GM21576 (cell line): ENCODE results near the gene MRPS27.
A peak's percentile ranks its signal among the peaks of the same experiment; 100 is the strongest.

ENCODE experiments used
- ATAC-seq: cut with Tn5 transposase; IDR thresholded peaks from one replicate; pipeline ENCODE4 v1.9.1; 2021; ENCODE audit warnings: mild to moderate bottlenecking, moderate library complexity; ENCODE audit not compliant: unreplicated experiment

Gene MRPS27

DNA sequence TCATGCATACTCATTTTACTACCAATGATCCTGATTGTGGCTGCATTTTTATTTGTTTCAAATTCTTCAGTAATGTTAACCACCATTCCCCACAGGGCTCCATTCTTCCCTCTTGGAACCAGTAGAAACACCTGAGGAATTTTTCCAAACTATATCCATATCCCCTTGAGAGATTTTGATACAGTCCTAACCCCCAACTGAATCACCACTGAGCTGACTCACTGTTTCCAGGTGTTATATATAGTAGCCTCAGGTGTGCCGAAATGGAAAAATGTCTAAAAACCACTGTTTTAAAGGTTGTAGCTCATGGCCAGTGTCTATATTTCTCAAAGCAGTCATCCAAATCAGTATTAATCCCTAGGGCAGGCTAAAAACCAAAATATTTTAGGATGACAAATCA lies 85.2 kb downstream of the MRPS27 start:
- no peak for ATAC-seq

DNA sequence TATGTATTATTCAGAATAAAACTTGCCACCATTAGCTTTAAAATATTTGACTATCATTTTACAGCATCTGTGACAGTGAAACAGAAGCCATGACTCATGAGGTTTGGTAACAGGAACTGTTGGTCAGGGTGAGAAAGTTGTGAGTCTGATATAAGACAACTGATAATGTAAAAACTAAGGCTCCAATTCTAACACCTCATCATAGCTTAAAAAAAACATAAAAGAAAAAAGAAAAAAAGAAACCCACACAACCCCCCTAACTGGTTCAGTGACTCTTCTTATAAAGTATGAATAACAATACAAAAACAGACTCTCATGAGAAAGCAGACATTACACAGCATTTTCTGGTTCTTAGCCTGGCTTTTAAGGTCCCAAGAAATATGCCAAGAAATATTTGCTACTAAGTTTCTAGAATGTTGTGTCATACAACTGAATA lies 85.8 kb downstream of the MRPS27 start:
- ATAC-seq: peak; percentile 83

DNA sequence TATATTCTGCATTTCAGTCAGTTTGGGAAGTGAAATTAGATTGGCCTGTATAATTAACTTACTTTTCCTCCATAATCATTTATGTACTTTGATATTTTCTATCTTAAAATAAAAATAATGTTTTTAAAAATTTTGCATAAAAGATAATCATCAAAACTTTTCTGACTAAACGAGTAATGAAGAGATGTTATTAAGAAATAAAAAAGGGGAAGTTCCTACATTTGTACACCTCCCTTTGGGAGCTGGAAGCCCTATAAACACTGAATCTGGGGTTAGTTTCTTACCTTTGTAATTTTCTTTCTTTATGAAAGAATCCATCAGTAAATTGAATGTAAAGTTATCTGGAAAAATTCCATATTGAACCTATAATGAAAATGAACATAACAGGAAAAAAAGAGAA lies 86.2 kb downstream of the MRPS27 start:
- no peak for ATAC-seq

DNA sequence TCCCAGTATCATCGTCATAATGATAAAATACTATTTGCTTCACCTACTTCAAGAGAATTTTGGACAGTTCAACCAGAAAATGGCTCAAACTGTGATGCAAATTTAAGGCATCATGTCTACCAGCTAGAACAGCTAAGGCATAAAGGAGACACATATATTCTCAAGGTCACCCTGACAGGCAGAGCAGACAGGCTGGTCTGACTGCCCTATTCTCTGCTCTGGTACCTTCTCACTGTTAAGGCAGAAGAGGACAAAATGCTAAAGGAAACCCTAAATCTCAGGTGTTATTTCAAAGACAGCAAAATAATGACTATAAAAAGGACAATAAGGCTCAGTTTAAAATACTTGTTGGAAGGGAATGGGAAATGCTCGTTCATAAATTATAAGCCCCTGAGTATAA lies 87.2 kb downstream of the MRPS27 start:
- no peak for ATAC-seq

DNA sequence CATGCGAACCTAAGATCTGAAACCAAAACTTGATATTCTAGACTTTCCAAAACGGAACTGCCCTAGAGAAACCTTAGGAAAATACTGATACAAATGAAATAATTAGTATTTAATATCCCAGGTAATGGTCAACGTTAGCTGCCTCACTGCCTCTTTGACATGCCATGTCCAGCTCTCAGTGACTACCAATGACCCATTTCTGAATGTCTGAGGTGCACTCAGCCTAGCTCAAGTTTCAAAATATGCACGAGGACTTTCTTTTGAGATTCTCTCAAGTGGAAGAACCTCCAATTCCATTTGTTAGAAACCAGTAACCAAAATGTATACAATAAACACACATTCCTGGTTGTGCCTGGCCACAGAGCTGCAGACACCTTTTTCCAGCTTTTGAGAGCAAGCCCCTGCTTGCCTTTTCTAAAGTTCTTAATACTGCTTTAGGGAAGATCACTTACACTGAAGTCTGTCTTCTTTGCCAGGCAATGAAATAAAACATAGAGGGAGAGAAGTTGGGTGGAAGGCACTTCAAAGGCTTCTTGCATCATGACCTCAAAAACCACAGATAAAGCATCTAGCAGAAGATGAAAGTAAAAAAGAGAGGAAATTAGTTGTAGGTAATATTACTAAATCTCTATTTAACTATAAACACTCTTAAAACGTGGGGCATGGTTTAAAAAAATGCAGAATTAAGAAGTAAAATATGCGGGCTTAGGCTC lies 87.9 kb downstream of the MRPS27 start:
- ATAC-seq: no peak

DNA sequence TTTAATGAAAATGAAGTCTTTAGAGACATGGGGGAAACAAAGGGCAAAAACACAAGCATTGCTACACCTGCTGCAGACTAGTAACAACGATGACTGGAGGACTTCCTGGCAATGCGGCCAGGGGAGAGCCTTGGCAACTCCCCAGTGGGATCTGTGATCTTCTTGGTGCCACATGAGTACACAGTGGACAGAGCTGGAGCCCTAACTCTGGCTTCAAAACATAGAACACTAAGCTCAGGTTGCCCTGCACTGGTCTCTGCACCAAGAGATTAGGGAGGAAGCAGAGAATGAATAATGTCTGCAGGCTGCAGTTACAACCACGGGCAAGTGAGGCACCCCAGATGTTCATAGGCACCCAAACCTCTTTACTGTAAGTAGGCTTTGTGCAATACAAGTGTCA lies 91.1 kb downstream of the MRPS27 start:
- ATAC-seq: no peak

DNA sequence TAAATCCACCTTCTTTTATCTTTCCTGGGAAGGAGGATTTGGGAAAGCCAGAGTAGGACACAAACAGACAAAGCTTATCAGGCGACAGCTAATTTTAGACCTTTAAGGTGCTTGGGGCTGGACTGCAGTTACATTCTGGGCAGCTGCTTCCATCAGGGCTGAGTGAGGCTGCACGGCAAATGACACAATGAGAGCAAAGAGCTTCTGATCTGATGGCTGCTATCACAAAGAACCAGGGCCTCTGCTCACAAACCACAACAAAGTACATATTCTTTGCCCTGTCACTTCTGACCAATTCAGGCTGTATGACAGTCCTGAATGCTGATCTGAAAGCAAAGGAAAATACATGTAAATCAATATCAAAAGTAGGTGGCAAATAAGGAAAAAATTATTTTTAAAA lies 93.1 kb downstream of the MRPS27 start:
- ATAC-seq: no peak

DNA sequence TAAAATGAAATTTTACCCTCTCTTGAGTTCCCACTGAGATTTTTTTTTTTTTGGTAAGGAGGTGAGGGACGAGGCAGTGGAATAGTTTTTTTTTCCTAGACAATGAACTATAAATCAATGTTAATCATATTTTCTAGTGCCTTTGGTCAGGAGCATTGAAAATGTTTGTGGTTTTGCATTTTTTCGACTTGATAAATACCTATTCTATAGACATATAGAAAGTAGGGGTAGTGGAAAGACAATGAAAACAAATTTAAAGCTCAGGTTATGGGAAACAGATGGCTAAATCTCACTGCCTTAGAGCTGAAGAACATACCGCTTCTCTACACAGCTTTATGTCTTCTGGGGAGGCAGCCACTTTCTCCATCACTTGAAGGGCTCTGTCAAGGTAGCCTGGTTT lies 94.3 kb downstream of the MRPS27 start:
- ATAC-seq: no peak

DNA sequence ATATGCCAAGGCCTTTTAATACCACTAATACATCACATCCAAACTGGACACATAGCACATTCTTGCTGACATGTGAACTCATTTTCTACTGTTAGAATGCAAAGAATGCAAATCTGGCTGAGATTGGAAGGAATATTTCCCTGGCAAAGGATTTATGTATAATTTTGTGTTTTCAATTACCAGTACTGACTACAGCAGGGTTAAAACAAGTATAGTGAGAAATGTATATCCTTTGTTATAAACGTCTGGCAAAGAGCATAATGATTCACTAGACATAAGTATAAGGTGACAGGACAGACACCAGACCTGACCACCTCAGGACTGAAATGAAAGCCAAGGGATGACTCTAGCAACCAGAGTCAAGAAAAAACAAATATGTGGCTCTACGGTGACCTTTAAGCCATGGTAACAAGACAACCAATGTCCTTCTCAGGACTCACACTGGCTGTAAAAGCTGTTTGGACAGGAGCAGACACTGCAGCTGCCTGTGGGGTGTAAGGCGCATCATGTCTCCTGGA lies 95.0 kb downstream of the MRPS27 start:
- no peak for ATAC-seq

DNA sequence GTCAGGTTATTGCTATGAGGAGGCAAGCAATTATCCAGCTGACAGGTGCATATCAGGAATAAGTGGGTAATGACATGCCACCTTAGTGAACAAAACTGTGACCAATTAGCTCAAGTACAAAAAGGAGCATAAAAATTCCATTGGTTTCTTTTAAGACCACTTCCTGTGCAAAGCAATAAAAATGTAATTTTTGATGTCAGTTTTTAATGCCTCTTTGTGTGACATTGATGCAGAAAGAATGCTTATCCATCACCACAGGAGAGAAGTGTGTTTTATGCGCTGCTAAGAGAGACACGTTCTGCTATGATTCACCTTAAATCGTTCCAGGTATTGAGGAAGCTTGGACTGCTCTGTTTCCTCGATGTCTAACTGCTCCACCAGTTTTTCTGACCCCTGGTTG lies 96.7 kb downstream of the MRPS27 start:
- no peak for ATAC-seq

DNA sequence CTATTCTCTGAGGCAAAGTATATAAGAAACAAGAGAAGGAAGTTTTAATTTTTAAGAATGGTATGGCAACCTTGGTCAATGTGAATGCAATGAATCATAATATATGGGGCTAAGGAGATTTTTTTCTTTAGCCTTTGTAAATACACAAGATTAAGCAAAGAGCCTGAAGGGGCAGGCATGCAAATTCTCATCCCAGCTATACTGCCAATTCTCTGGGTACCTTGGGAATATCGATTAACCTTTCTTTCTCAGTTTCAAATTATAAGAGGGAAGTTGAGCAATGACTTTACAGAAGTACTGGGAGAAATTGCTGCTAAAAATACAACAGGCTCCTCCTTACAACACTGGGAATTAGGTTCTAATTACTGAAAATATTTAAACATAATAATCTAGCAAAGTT lies 97.5 kb downstream of the MRPS27 start:
- no peak for ATAC-seq

DNA sequence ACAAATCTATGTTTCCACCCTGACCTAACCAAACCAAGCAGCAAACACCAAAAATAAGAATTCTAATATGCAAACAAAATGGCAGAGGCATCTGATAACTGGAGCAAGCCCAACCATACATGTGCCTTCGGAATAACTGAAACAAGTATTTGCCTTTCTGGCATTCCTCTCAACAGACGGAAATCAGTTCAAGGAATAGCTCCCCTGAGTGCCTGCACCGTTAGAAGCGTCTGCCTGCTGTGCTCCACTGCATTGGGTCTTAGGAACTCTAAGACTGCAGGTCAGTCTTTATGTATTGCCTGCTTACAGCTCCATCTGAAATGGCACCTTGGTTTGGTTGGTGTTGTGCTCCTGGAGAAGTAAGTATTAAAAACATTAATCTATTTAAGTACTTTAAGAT lies 98.5 kb downstream of the MRPS27 start:
- ATAC-seq: no peak

DNA sequence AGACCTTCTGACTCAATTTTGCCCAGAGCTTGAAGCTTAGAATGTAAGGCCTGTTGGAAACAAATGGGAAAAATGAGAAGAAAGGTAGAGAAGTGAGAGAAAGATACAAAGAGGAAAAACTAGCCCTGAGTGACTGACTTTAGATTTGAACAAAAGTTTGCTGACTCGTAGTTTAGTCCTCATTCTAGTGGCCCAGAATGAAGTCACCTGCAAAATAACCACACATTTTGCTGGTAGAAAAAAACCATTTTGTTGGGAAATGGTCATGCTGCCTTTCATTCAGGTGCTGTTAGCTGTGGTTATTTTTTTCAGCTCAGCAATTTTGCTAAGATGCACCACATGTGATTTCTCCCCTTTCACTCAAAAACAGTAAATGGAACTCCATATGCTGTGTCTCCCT lies 98.9 kb downstream of the MRPS27 start:
- no peak for ATAC-seq

DNA sequence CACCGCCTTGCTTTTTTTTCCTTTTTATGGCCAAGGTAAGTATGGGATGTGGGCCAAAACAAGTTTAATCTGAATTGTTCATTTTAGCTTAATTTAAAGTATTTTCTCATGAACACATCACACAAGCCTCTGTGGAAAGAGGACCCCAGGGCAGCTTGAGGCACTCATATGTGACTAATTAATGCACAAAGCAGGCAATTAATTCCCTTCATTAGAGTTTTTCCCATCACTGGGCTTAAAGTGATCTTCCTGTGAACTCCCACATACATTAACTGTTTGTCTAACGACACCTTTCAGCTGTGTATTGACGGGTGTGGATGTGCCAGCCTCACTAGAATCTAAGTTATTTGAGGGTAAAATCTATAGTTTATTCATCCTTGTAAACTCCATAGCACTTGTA lies 103.3 kb downstream of the MRPS27 start:
- no peak for ATAC-seq

DNA sequence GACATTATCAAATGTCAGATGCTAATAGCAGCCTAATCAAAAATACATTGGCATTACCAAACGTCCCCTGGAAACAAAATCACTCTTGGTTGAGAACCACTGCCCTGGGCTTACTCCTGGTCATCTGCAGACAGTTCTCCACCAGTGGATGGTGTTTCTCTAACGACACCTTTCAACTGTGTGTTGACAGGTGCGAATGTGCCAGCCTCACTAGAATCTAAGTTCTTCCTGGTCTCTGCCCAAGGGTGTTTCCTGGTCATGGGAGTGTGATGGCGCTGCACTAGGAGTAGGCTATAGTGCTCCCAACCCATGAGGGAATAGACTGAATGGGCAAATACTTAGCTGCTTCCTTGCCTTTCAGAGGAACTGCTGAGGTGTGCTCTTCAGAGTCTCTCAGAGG lies 105.9 kb downstream of the MRPS27 start:
- no peak for ATAC-seq

DNA sequence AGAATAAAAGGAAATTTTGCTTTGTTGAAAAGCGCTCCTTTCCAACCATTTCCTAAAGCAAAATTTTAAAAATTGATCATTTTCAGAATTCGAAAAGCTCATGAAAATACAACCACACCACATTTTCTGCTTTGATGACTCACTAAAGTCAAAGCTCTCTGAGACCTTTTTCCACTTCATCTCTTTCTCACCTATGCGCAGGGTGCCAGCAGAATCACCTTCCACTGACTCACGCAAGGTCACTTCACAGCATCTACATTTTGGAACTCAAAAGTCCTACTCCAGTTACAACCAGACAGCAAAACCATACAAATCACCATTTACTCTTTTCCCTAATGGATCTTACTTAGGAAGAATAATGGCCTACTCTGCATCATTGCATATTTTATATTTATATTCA lies 106.6 kb downstream of the MRPS27 start:
- ATAC-seq: no peak

DNA sequence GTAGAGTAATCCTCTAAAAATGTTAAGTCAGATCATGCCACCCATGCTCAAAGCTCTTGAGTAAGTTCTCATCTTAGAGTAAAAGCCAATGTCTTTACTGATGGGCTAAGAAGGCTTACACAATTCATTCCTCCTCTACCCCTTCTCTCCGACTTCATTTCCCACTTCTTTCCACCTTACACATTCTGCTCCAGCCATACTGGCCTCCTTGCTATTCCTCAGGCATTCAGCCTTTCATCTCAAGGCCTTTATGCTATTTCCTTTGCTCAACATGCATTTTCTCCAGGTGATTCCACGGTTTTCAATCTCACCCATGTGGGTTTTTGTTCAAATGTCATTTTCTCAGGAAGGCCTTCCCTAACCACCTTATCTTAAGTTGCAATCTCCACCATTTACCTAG lies 107.9 kb downstream of the MRPS27 start:
- ATAC-seq: no peak

DNA sequence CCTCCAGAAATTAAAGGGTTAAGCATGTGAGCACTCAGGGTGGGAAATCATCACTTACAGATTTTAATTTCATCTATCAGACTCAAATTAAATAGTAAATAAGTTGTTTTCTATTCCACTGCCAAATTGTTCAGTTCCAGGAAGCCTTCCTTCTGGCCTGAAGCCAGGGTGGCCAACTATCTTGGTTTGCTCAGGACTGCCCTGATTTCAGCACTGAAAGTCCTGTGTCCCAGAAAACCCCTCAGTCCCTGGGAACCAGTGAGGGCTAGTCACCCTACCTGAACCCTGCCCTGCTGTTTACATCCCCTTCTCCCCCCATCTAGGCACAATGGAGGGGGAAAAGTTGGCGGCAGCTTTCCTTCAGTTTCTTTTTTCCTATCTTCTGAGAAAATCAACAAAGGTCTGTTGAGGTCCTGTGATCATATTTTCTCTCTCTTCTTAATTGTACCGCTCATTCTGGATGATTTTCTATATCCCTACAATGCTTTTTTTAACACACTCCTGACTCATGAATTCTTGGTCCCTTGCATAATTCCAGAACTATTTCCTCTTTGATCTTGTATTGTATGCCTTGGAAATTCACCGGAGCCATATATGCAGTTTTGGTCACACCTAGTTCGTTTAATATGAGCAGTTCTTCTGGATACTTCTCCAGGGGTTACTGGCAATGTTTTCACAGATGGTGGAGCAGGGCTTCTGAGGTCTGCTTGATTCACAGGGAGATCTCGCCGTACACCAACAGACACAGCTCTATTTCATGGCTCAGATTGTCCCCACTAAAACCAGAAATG lies 109.0 kb downstream of the MRPS27 start:
- no peak for ATAC-seq

DNA sequence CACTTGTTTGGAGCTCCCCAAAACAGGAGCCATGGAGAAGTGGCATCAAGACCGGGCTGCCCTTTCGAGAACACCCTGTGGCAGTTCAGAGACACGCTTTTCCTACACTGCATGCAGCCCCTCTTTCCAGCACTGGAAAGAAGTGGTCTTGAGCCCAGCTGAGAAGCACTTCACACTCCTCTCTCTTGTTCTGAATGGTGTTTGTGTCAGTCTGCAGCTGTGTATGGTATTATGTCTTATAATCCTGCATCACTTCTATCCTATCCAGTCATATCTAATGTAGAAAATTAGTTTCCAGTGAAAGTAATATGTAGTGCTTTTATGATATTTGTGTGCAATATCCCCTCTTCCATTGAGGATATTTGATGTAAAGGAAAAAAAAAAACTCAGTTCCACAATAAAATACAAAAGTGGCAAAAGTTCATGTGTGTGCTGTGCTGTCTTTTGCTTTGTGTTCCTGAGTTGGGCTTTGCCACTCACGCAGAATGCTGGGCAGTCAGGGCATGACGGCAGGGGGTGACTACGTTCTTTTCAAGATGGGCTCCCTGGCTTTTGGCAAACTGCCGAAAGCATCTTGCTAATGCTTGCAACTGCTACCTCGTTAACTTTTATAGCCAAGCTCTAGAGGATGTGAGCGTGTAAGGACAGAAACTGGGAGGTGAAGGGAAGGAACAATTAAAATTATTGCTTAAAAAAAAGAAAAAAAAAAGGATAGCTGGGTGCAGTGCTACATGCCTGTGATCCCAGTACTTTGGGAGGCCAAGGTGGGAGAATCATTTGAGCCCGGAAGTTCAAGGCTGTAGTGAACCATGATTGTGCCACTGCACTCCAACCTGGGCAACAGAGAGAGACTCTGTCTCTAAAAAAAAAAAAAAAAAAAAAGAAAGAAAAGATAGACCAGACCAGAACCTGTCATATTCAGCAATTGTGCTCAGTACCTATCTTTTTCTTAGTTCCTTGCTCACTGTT lies 110.6 kb downstream of the MRPS27 start:
- ATAC-seq: no peak

DNA sequence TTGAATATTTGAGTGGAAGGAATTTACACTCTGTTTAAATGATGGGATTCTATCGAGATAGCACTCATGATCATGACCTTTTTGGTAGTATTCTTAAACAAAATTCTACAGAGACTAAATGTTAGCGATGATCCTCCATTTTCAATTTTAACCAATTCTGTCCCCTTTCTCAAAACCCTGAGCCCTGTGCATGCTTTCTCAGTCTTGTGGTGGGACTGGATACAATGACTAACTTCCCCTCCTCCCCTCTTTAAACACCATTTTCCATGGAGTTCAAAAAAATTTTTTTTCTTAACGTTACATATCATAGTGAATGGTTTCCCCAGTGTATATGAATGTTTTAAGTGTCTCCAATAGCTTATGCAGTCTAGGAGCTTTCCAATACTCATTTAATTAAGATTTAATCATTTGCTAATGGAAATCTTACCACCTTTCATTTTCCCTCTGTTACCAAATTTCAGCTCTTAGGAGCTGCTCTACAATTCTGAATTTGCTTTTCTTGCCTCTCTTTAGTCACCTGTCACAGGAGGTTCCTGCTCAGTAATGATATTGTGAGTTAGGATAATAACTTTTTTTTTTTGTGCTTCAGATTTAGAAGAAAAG lies 111.6 kb downstream of the MRPS27 start:
- ATAC-seq: no peak

DNA sequence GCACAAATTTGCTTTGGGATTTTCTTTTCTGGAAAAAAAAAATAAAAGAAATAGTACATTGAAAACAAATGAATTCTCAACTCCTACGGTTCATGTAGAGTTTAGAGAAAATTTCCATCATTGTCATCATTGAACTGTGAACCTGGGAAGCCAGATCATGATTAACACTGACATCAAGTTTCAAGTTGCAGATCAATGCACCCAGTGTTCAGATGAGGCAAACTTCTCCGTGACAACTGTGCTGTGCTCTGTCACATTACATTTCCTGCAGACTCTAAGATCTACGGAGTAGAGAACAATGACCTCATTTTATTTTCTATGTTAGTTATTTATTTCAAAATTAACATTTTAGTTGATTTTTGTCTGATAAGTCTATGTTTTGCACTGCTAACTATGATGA lies 113.0 kb downstream of the MRPS27 start:
- no peak for ATAC-seq
